Neural progenitor cell (in vitro differentiated cells): ENCODE data around the gene VPS35L.

Source experiments
- EZH2phosphoT487 ChIP-seq: fragments of 200-600 bp; sonication (generic); IDR thresholded peaks from 2 replicates; pipeline ENCODE4 v1.6.1; 2017; ENCODE audit warnings: antibody characterized with exemption
- TF ChIP-seq, protein P1 (sequence below): fragments of 200-600 bp; sonication (generic); IDR thresholded peaks from 2 replicates; pipeline ENCODE4 v1.5.1; 2017; ENCODE audit warnings: antibody characterized with exemption, mild to moderate bottlenecking

- TF ChIP-seq, protein P1, sequence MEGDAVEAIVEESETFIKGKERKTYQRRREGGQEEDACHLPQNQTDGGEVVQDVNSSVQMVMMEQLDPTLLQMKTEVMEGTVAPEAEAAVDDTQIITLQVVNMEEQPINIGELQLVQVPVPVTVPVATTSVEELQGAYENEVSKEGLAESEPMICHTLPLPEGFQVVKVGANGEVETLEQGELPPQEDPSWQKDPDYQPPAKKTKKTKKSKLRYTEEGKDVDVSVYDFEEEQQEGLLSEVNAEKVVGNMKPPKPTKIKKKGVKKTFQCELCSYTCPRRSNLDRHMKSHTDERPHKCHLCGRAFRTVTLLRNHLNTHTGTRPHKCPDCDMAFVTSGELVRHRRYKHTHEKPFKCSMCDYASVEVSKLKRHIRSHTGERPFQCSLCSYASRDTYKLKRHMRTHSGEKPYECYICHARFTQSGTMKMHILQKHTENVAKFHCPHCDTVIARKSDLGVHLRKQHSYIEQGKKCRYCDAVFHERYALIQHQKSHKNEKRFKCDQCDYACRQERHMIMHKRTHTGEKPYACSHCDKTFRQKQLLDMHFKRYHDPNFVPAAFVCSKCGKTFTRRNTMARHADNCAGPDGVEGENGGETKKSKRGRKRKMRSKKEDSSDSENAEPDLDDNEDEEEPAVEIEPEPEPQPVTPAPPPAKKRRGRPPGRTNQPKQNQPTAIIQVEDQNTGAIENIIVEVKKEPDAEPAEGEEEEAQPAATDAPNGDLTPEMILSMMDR: no peak
- TF ChIP-seq EZH2phosphoT487: no peak
Measured at GRCh38 chr16:19711643-19712042, 156.1 kb downstream of the VPS35L start.
